Measurements from ENCODE around the gene B4GALNT4. TPM values are rescaled to one million over a fixed set of nuclear protein-coding genes. Genes with fewer than 3 reads are reported as not detected.
A peak's percentile ranks its signal among the peaks of the same experiment; 100 is the strongest.

B4GALNT4 gene
- total and polyA plus RNA-seq, 7 donors, result 1.4 to 9.1 (median 5.5) TPM; not detected in 1

DNA sequence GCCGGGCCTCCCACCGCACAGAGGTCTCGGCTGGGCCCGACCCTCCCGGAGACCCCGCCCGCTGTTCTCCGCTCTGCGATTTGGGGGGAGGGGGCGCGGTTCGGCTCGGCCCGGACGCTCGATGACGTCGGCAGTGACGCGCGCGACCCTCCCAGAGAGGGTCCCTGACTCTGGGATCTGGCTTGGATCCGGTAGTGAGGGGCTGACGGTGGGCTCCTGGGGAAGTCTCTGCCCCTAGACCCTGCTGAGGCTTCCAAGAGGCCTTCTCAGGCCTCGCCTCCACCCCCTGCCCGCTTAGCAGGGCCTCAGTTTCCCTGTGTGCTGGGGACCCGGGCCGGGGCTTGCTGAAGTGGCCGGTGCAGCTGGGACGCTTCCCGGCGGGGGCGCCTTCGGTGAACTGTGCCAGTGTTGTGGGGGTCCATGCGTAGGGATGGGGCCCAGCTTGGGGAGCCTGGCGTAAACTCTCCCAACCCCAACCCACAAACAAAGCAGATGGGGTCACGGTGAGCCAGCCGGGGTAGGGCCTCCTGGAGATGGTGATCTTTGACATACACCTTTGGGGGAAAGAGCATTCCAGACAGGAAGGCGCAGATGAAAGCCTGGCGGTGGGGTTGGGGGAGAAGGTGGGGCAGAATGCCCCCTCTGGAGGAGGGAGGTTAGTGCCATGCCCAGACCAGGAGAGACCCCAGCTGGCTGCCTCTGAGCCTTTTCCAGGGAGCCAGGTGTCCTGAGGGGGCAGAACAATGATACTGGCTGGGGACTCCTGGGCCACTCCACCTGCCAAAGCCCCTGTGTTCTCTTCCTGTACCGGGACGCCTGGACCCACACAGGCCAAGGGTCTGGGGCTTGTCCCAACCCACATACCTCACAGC lies 1.0 kb downstream of the B4GALNT4 start:
- no peak for DNase-seq
- TF ChIP-seq POLR2AphosphoS5 (IDR thresholded peaks at IDR 0.05) (no peak), EP300 (IDR thresholded peaks at IDR 0.05) (no peak), POLR2A (IDR thresholded peaks at IDR 0.05) (no peak)
- TF ChIP-seq, protein P1, sequence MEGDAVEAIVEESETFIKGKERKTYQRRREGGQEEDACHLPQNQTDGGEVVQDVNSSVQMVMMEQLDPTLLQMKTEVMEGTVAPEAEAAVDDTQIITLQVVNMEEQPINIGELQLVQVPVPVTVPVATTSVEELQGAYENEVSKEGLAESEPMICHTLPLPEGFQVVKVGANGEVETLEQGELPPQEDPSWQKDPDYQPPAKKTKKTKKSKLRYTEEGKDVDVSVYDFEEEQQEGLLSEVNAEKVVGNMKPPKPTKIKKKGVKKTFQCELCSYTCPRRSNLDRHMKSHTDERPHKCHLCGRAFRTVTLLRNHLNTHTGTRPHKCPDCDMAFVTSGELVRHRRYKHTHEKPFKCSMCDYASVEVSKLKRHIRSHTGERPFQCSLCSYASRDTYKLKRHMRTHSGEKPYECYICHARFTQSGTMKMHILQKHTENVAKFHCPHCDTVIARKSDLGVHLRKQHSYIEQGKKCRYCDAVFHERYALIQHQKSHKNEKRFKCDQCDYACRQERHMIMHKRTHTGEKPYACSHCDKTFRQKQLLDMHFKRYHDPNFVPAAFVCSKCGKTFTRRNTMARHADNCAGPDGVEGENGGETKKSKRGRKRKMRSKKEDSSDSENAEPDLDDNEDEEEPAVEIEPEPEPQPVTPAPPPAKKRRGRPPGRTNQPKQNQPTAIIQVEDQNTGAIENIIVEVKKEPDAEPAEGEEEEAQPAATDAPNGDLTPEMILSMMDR (IDR thresholded peaks at IDR 0.05), result no peak
- WGBS, 2 donors, result 29 to 30% methylated on average over 42 of the region's 42 CpGs
- peak overlapping the region in 2 of 4 donors; percentile 1 to 32 for H3K4me3 ChIP-seq
- no peak overlapping the region for H3K27ac ChIP-seq
- H3K27me3 ChIP-seq, result peaks cover 10 to 35% (median 28%) of the 10 kb centered on the region in 3 donors
- H3K4me1 ChIP-seq, result peaks cover 0 to 13% (median 10%) of the 10 kb centered on the region in 4 donors
- H3K9me3 ChIP-seq, result no peaks in the 10 kb centered on the region
- intact Hi-C loops (cut with DNase I), result no loop called here
- H3K36me3 ChIP-seq, result no peaks in the 10 kb centered on the region

- H3K36me3 ChIP-seq, result no peaks in the 10 kb centered on the region
- no peak overlapping the region for H3K27ac ChIP-seq
- peaks cover 8 to 35% (median 26%) of the 10 kb centered on the region in 3 donors for H3K27me3 ChIP-seq
- peaks cover 0 to 13% (median 10%) of the 10 kb centered on the region in 4 donors for H3K4me1 ChIP-seq
- TF ChIP-seq POLR2AphosphoS5 (IDR thresholded peaks at IDR 0.05) (no peak), EP300 (IDR thresholded peaks at IDR 0.05) (no peak), POLR2A (IDR thresholded peaks at IDR 0.05) (no peak)
- TF ChIP-seq, protein P1 (IDR thresholded peaks at IDR 0.05), result no peak
- 79 to 81% methylated on average over 5 of the region's 5 CpGs for WGBS, 2 donors
- no peak overlapping the region for H3K4me3 ChIP-seq
- no peak for DNase-seq
- intact Hi-C loops (cut with DNase I), result no loop called here
- no peaks in the 10 kb centered on the region for H3K9me3 ChIP-seq
Observed at GRCh38 chr11:371051-371450, 1.8 kb downstream of the B4GALNT4 start.

DNA sequence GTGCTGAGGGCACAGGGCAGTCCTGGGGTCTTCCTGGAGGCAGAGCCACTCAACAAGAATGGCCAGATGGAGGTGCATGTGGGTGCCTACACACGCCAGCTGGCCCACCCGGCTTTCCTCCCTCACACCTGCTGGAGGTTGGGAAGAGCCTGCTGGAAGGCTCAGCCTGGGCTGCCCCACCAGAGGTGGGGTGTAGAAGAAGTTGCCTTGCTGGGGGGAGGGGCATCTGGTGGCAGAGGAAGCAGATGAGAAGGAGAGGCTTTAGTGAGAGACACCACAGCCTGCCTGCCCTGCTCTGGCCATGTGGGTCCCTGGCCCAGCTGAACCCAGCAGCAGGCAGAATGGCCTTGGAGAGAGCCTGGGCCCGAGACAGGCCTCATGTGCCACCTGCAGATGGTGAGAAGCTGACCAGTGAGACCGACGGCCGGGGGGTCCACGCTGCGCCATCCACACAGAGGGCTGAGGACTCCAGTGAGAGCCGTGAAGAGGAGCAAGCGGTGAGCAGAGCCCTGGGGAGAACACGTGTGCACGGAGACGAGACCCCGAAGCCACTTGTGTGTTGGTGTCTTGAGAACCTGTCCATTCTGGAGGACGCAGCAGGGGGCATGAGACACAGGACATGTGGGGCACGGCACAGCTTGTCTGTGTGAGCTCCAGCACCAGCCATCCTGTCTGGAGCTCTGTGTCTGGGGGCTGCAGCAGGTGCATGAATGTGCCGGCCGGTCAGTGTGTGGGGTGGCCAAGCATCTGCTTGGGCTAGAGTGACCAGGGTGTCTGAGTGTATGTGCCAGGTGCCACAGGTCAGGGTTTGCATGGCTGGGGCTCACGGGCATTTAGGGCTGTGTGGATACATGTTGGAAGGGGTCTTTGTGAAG lies 2.7 kb downstream of the B4GALNT4 start:
- H3K4me1 ChIP-seq, result peaks cover 0 to 13% (median 10%) of the 10 kb centered on the region in 4 donors
- no peak for DNase-seq
- no peak overlapping the region for H3K4me3 ChIP-seq
- TF ChIP-seq EP300 (IDR thresholded peaks at IDR 0.05), result no peak
- TF ChIP-seq, protein P1 (IDR thresholded peaks at IDR 0.05), result no peak
- TF ChIP-seq POLR2AphosphoS5 (IDR thresholded peaks at IDR 0.05), result no peak
- TF ChIP-seq POLR2A (IDR thresholded peaks at IDR 0.05), result no peak
- H3K27me3 ChIP-seq, result peaks cover 8 to 30% (median 25%) of the 10 kb centered on the region in 3 donors
- H3K9me3 ChIP-seq, result no peaks in the 10 kb centered on the region
- intact Hi-C loops (cut with DNase I), result no loop called here
- H3K27ac ChIP-seq, result no peak overlapping the region
- 80 to 90% methylated on average over 19 of the region's 19 CpGs for WGBS, 2 donors
- no peaks in the 10 kb centered on the region for H3K36me3 ChIP-seq

DNA sequence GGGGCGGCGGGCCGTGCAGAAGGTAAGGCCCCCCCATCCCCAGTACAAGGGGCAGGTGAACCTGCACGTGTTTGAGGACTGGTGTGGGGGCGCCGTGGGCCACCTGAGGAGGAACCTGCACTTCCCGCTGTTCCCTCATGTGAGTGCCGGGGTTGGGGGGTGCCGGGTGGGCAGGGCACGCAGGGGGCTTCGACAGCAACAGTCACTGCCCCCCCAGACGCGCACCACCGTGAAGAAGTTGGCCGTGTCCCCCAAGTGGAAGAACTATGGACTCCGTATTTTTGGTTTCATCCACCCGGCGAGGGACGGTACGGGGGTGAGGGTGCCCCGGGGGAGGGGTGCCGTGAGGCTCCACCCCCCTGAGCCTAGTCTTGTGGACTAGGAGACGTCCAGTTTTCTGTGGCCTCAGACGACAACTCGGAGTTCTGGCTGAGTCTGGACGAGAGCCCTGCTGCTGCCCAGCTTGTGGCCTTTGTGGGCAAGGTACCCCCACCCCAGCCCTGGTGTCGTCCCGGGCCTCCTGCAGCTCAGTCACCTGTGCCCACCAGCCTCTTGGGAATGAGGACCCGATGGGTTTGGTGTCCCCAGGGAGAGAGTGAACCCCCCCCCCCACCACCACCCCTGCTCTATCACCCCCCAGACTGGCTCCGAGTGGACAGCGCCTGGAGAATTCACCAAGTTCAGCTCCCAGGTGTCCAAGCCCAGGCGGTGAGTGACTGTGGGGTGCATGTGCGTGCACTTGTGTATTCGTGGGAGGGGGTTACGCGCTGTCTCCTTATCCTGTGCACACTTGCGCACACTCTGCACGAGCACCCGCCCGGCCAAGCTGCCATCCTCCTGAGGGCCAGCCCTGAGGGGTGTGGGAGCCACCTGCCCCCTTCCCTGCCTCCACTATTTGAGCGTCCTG lies 3.8 kb downstream of the B4GALNT4 start:
- 75 to 88% methylated on average over 41 of the region's 41 CpGs for WGBS, 2 donors
- DNase-seq, result no peak
- Histone ChIP-seq H3K4me3 (no peak overlapping the region), H3K4me1 (peaks cover 0 to 13% (median 10%) of the 10 kb centered on the region in 4 donors), H3K36me3 (no peaks in the 10 kb centered on the region), H3K27me3 (peaks cover 4 to 19% (median 18%) of the 10 kb centered on the region in 3 donors), H3K27ac (no peak overlapping the region), H3K9me3 (no peaks in the 10 kb centered on the region)
- intact Hi-C loops (cut with DNase I), result no loop called here
- TF ChIP-seq POLR2AphosphoS5 (IDR thresholded peaks at IDR 0.05), result no peak
- no peak for TF ChIP-seq POLR2A (IDR thresholded peaks at IDR 0.05)
- no peak for TF ChIP-seq EP300 (IDR thresholded peaks at IDR 0.05)
- TF ChIP-seq, protein P1 (IDR thresholded peaks at IDR 0.05), result no peak
